Cerebellar cortex (tissue), 1 donor: ENCODE data around the gene LGALS4.
"Not testable (repeated sequence)": the region's sequence is repeated elsewhere in the genome, so short reads cannot be mapped to it uniquely, and the experiment has no call there.

Source experiments
- DNase-seq: peaks from one replicate; pipeline ENCODE4 v3.0.0-alpha.2; 2015; ENCODE audit warnings: low spot score

LGALS4 gene

GRCh38 chr19:38842439-38843174 is 29.9 kb upstream of the LGALS4 start:
- DNase-seq, result no peak

GRCh38 chr19:38841787-38842438 is 29.2 kb upstream of the LGALS4 start:
- DNase-seq, result no peak

GRCh38 chr19:38841180-38841766 is 28.5 kb upstream of the LGALS4 start:
- DNase-seq, result no peak

GRCh38 chr19:38840583-38840968 is 27.8 kb upstream of the LGALS4 start:
- DNase-seq, result no peak

- DNase-seq, result no peak
Observed at GRCh38 chr19:38839816-38840582, 27.3 kb upstream of the LGALS4 start.

GRCh38 chr19:38838986-38839761 is 26.4 kb upstream of the LGALS4 start:
- peak; percentile 36 for DNase-seq

- DNase-seq, result peak; percentile 36
Observed at GRCh38 chr19:38838208-38838985, 25.7 kb upstream of the LGALS4 start.

GRCh38 chr19:38837656-38838121 is 24.9 kb upstream of the LGALS4 start:
- DNase-seq, result peak; percentile 47

- no peak for DNase-seq
Observed at GRCh38 chr19:38836983-38837626, 24.4 kb upstream of the LGALS4 start.

- DNase-seq, result peak; percentile 36
Observed at GRCh38 chr19:38836159-38836982, 23.6 kb upstream of the LGALS4 start.

GRCh38 chr19:38834590-38834989 is 21.8 kb upstream of the LGALS4 start:
- no peak for DNase-seq

GRCh38 chr19:38834104-38834490 is 21.4 kb upstream of the LGALS4 start:
- no peak for DNase-seq

GRCh38 chr19:38833092-38833425 is 20.3 kb upstream of the LGALS4 start:
- DNase-seq, result peak; percentile 32

GRCh38 chr19:38831142-38831605 is 18.4 kb upstream of the LGALS4 start:
- DNase-seq, result peak; percentile 43

- DNase-seq, result no peak
Observed at GRCh38 chr19:38830039-38830733, 17.4 kb upstream of the LGALS4 start.

- not testable (repeated sequence) for DNase-seq
Observed at GRCh38 chr19:38829203-38829602, 16.5 kb upstream of the LGALS4 start.

GRCh38 chr19:38826856-38827551 is 14.3 kb upstream of the LGALS4 start:
- DNase-seq, result no peak

- DNase-seq, result not testable (repeated sequence)
Observed at GRCh38 chr19:38825936-38826335, 13.2 kb upstream of the LGALS4 start.
